ENCODE data around the gene IFITM5.

DNA sequence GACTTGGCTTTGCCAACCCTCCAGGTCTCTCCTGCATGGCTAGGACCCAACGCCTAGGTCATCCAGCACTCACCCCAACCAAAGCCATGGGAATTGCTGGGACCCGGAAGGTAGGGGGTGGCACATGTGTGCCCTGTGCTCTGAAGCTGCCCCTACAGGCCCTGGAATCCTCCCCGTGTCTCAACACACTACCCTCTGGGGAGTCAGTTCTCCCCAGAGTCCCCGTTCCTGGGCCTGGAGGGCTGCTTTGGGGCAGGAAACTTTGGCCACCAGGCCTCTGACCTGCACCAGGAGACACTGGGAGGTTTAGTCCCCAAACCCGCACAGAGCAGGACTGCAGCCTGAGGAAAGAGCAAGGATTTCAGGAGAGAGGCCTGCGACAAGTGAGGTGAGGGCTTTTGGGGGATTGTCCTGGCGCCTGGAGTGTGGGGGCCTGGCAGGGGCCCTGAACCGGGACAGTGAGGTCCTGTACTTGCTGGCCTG is 14.0 kb upstream of the IFITM5 start:
- TF ChIP-seq, protein P1, sequence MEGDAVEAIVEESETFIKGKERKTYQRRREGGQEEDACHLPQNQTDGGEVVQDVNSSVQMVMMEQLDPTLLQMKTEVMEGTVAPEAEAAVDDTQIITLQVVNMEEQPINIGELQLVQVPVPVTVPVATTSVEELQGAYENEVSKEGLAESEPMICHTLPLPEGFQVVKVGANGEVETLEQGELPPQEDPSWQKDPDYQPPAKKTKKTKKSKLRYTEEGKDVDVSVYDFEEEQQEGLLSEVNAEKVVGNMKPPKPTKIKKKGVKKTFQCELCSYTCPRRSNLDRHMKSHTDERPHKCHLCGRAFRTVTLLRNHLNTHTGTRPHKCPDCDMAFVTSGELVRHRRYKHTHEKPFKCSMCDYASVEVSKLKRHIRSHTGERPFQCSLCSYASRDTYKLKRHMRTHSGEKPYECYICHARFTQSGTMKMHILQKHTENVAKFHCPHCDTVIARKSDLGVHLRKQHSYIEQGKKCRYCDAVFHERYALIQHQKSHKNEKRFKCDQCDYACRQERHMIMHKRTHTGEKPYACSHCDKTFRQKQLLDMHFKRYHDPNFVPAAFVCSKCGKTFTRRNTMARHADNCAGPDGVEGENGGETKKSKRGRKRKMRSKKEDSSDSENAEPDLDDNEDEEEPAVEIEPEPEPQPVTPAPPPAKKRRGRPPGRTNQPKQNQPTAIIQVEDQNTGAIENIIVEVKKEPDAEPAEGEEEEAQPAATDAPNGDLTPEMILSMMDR (IDR thresholded peaks at IDR 0.05) = no peak
- TF ChIP-seq POLR2A (IDR thresholded peaks at IDR 0.05) = no peak

Measured in lower leg skin (tissue), 3 donors.